ENCODE data around the gene TMEM37. TPM values are rescaled to one million over a fixed set of nuclear protein-coding genes. Genes with fewer than 3 reads are reported as not detected.
"Not testable (repeated sequence)": the region's sequence is repeated elsewhere in the genome, so short reads cannot be mapped to it uniquely, and the experiment has no call there.

The TMEM37 gene
- total RNA-seq, result not detected
- total RNA-seq, result 0 reads per million in 2 donors

GRCh38 chr2:119431155-119431975 is at the start of gene TMEM37:
Gene TMEM37, plus strand, starts transcription at chr2:119431854. Its CDS starts 50 bp downstream, at chr2:119431904.
- H3K9me3 ChIP-seq (ENCODE audit: control insufficient read depth, low read length, poor library complexity, severe bottlenecking), result no peaks in the 10 kb centered on the region
- no peak for DNase-seq
- no peak for ATAC-seq
- H3K27me3 Mint-ChIP-seq, result peaks cover 86% of the 10 kb centered on the region
- H3K4me1 Mint-ChIP-seq, result peaks cover 8% of the 10 kb centered on the region
- H3K27ac Mint-ChIP-seq, result no peak within 1 kb of the TSS
- H3K4me3 Mint-ChIP-seq, result peak within 1 kb of the TSS; percentile 64
- peaks cover 4% of the 10 kb centered on the region for H3K36me3 Mint-ChIP-seq (ENCODE audit: low read depth)

- Mint-ChIP-seq H3K4me1 (peaks cover 6% of the 10 kb centered on the region), H3K27me3 (peaks cover 32% of the 10 kb centered on the region), H3K36me3 (ENCODE audit: low read depth) (peaks cover 2% of the 10 kb centered on the region), H3K27ac (no peak overlapping the region), H3K4me3 (no peak overlapping the region)
- H3K9me3 ChIP-seq (ENCODE audit: control insufficient read depth, low read length, poor library complexity, severe bottlenecking), result no peaks in the 10 kb centered on the region
- ATAC-seq (no peak), DNase-seq (no peak)
These were observed 48.1 kb upstream of the TMEM37 start for GRCh38 chr2:119383410-119384140.

- peaks cover 6% of the 10 kb centered on the region for H3K4me1 Mint-ChIP-seq
- no peak overlapping the region for H3K27ac Mint-ChIP-seq
- DNase-seq (no peak), ATAC-seq (no peak)
- no peak overlapping the region for H3K4me3 Mint-ChIP-seq
- no peaks in the 10 kb centered on the region for H3K9me3 ChIP-seq (ENCODE audit: control insufficient read depth, low read length, poor library complexity, severe bottlenecking)
- H3K36me3 Mint-ChIP-seq (ENCODE audit: low read depth), result peaks cover 2% of the 10 kb centered on the region
- peaks cover 32% of the 10 kb centered on the region for H3K27me3 Mint-ChIP-seq
These were observed 46.7 kb upstream of the TMEM37 start for GRCh38 chr2:119384971-119385370.

DNA sequence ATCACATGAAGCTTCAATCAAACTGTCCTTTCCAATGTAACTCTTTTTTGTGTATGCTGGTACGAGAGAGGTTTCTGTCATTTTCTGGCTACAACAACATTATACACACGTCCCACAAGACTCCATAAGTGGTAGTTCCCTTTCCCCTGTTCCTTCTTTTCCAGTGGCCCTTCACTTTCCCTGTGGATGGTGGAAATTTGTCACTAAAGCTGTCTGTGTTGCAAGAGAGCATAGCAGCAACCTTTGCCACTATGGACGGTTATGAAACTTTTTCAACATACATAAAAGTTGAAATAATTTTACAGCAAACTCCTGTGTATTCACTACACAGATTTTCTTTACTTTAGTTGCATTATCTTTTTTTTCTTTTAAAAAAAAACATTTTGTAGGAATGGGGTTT is 46.2 kb upstream of the TMEM37 start:
- peaks cover 32% of the 10 kb centered on the region for H3K27me3 Mint-ChIP-seq
- H3K4me1 Mint-ChIP-seq, result peaks cover 6% of the 10 kb centered on the region

DNA sequence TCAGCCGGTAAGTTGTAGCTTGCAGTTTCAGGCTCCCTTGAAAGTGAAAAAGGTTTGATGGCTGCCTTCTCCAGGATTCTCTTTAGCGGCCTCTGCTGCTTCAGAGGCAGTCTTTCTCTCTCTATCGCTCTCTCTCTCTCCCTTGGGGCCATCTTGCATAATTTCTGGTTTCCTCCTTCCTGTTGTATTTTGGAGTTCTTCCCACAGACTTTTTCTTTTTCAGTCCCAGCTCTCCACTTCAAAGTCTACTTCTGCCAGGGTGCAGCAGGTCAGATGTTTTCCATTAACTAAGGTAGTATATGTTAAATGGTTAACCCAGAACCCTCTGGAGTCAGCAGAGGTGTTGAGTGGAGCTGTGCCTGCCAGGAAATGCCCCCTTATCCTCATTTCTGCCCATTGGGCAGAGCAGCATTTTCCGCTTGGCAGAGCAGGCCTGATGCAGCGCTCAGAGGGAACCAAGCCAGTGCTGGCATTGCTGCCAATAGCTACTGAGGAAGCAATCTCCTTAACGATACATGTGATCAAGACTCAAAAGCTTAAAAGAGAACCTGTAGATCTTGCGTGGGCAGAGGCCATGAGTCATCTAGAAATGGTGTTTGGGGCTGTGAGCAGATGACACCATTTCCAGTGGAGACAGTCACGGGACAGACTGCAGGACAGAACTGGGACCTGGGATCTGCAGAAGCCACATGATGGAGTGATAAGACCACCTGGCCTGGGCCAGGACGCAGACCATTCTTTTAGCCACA is 44.1 kb upstream of the TMEM37 start:
- no peaks in the 10 kb centered on the region for H3K9me3 ChIP-seq (ENCODE audit: control insufficient read depth, low read length, poor library complexity, severe bottlenecking)
- DNase-seq (no peak), ATAC-seq (peak; percentile 36)
- H3K27me3 Mint-ChIP-seq, result peaks cover 28% of the 10 kb centered on the region
- peaks cover 2% of the 10 kb centered on the region for H3K36me3 Mint-ChIP-seq (ENCODE audit: low read depth)
- no peak overlapping the region for H3K4me3 Mint-ChIP-seq
- peaks cover 4% of the 10 kb centered on the region for H3K4me1 Mint-ChIP-seq
- H3K27ac Mint-ChIP-seq, result no peak overlapping the region

More for the DNA sequence above, 46.2 kb upstream of the TMEM37 start:
- DNase-seq (no peak), ATAC-seq (no peak)
- peaks cover 2% of the 10 kb centered on the region for H3K36me3 Mint-ChIP-seq (ENCODE audit: low read depth)
- H3K27ac Mint-ChIP-seq, result no peak overlapping the region
- no peak overlapping the region for H3K4me3 Mint-ChIP-seq
- H3K9me3 ChIP-seq (ENCODE audit: control insufficient read depth, low read length, poor library complexity, severe bottlenecking), result no peaks in the 10 kb centered on the region

- peaks cover 6% of the 10 kb centered on the region for H3K4me1 Mint-ChIP-seq
- no peak overlapping the region for H3K4me3 Mint-ChIP-seq
- no peaks in the 10 kb centered on the region for H3K9me3 ChIP-seq (ENCODE audit: control insufficient read depth, low read length, poor library complexity, severe bottlenecking)
- ATAC-seq (no peak), DNase-seq (no peak)
- H3K27me3 Mint-ChIP-seq, result peaks cover 30% of the 10 kb centered on the region
- no peak overlapping the region for H3K27ac Mint-ChIP-seq
- peaks cover 2% of the 10 kb centered on the region for H3K36me3 Mint-ChIP-seq (ENCODE audit: low read depth)
These were observed 41.9 kb upstream of the TMEM37 start for GRCh38 chr2:119389615-119390306.

- peaks cover 29% of the 10 kb centered on the region for H3K27me3 Mint-ChIP-seq
- H3K4me3 Mint-ChIP-seq, result no peak overlapping the region
- H3K9me3 ChIP-seq (ENCODE audit: control insufficient read depth, low read length, poor library complexity, severe bottlenecking), result no peaks in the 10 kb centered on the region
- peaks cover 5% of the 10 kb centered on the region for H3K4me1 Mint-ChIP-seq
- no peaks in the 10 kb centered on the region for H3K36me3 Mint-ChIP-seq (ENCODE audit: low read depth)
- DNase-seq (no peak), ATAC-seq (no peak)
- no peak overlapping the region for H3K27ac Mint-ChIP-seq
These were observed 37.5 kb upstream of the TMEM37 start for GRCh38 chr2:119393971-119394748.

DNA sequence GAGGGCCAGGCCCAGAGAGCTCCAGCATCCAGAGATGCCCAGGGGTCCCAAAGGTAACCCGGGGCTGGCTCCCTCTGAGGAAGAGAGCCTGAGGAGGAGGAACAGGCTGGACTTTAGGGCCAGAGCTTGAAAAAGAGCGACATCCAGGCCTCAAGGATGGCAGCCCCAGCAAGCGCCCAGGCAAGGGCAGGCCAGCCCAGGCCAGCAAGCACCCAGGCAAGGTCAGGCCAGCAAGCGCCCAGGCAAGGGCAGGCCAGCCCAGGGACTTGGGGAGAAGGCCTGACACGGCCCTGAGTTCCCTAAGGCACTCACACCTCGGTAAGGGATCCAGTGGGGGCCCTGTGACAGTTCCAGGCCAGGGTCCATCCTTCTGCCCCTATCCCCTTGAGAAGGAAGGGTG is 34.5 kb upstream of the TMEM37 start:
- peaks cover 5% of the 10 kb centered on the region for H3K4me1 Mint-ChIP-seq
- peaks cover 42% of the 10 kb centered on the region for H3K27me3 Mint-ChIP-seq
- DNase-seq (no peak), ATAC-seq (no peak)
- no peaks in the 10 kb centered on the region for H3K9me3 ChIP-seq (ENCODE audit: control insufficient read depth, low read length, poor library complexity, severe bottlenecking)
- no peak overlapping the region for H3K27ac Mint-ChIP-seq
- H3K4me3 Mint-ChIP-seq, result no peak overlapping the region
- no peaks in the 10 kb centered on the region for H3K36me3 Mint-ChIP-seq (ENCODE audit: low read depth)

DNA sequence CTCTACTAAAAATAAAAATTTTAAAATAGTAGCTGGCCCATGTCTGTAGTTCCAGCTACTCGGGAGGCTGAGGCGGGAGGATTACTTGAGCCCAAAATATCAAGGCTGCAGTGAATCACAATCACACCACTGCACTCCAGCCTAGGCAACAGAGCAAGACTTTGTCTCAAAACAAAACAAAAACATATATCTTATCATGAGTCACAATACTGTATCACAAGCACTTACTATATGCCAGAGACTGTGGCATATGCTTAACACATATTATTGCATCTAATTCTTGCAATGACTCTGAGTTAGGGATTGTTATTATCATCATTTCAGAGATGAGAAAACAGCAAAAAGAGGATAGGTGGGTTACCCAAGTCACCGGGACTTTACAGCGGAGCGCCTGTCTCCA is 29.5 kb upstream of the TMEM37 start:
- Mint-ChIP-seq H3K27me3 (peaks cover 37% of the 10 kb centered on the region), H3K4me1 (peaks cover 3% of the 10 kb centered on the region), H3K4me3 (no peak overlapping the region), H3K27ac (no peak overlapping the region), H3K36me3 (ENCODE audit: low read depth) (no peaks in the 10 kb centered on the region)
- no peaks in the 10 kb centered on the region for H3K9me3 ChIP-seq (ENCODE audit: control insufficient read depth, low read length, poor library complexity, severe bottlenecking)
- no peak for ATAC-seq
- no peak for DNase-seq

GRCh38 chr2:119402645-119403560 is 28.8 kb upstream of the TMEM37 start:
- Mint-ChIP-seq H3K36me3 (ENCODE audit: low read depth) (no peaks in the 10 kb centered on the region), H3K4me3 (no peak overlapping the region), H3K27me3 (peaks cover 42% of the 10 kb centered on the region), H3K27ac (no peak overlapping the region), H3K4me1 (peaks cover 3% of the 10 kb centered on the region)
- ATAC-seq (no peak), DNase-seq (no peak)
- H3K9me3 ChIP-seq (ENCODE audit: control insufficient read depth, low read length, poor library complexity, severe bottlenecking), result no peaks in the 10 kb centered on the region

DNA sequence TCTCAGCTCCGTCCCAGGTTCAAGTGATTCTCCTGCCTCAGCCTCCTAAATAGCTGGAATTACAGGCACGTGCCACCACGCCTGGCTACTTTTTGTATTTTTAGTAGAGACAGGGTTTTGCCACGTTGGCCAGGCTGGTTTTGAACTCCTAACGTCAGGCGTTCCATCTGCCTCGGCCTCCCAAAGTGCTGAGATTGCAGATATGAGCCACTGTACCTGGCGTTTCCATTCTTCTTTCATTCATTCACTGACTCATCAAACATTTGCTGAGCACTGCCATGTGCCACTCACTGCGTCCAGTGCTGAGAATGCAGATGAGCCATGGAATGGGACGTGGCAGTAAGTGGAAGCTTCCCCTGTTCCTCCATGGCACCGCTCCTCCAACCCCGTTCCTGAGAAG is 28.0 kb upstream of the TMEM37 start:
- not testable (repeated sequence) for H3K27ac Mint-ChIP-seq; H3K9me3 ChIP-seq (ENCODE audit: control insufficient read depth, low read length, poor library complexity, severe bottlenecking); H3K36me3 Mint-ChIP-seq (ENCODE audit: low read depth); ATAC-seq; H3K4me1 Mint-ChIP-seq; H3K4me3 Mint-ChIP-seq; DNase-seq
- peaks cover 36% of the 10 kb centered on the region for H3K27me3 Mint-ChIP-seq
